GM18861 (cell line): ENCODE data around the gene OR9I1.

ENCODE experiments used
- ATAC-seq: cut with Tn5 transposase; IDR thresholded peaks from one replicate; pipeline ENCODE4 v1.9.1; 2021; ENCODE audit not compliant: unreplicated experiment

Gene OR9I1, protein sequence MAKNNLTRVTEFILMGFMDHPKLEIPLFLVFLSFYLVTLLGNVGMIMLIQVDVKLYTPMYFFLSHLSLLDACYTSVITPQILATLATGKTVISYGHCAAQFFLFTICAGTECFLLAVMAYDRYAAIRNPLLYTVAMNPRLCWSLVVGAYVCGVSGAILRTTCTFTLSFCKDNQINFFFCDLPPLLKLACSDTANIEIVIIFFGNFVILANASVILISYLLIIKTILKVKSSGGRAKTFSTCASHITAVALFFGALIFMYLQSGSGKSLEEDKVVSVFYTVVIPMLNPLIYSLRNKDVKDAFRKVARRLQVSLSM

DNA sequence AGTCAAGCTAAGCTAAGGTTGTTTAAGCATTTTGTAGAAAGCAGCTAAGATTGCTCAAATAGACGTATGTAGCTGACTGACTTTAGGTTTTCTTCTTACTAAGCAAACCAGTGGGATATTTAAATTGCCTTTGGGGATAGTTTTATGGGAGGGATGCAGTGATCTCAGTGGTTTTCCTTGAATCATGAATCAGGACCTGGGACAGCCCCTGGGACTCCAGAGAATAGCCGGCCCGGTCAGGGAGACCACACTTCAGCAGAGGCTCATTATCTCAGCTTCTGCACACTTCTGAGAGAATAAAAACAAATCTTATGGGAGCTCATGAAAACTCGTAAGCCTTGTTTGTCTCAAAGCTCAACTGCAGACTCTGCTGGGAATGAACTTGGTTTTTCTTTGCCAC lies at the start of gene OR9I1:
OR9I1 (minus strand) TSS at position 62 of the 400 bp plus-strand sequence. CDS start 6,086 bp downstream, outside the sequence.
- ATAC-seq = no peak

DNA sequence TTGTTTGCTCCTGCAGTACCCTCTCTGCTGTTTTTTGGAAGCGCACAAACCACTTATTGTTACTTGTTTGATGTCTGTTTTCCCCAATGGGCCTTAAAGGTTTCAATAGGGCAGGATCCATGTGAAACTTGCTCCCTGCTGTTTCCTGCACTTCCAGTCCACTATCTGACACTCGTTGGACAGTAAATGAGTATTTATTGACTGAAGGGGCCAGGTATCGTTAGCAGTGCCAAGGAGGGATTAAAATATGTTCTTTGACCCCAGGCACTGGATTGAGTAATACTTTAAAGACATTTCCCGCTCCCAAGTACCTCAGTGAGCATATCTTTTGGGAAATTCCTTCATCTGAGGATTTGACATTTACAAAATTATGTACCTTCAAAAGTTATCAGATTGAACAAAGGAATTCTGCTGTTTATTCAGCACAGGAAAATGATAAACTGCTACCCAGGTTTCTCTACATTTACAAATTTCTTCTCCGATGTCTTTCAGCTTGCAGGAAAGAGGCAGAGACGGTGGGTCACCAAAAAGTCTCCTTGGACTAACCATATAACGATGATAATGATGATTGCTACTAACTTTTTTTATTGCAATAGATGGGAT lies 40.3 kb upstream of the OR9I1 start:
- ATAC-seq = no peak

DNA sequence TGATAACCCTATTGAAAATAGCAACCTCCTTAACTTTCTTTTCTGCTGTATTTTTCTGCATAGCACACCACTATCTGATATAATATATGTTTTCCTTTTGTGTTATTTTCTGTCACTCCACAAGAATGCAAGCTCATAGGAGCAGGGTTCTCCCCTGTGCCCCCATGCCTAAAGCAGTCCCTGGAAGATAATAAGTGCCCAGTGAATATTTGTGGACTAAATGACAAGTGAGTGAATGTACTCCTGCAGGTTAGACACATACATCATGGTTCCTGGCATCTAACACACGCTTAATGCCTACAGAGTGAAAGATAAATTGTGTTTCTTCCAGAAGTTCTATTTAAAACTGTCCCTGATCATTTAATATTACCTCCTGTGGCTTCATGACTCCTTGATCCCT lies 39.7 kb upstream of the OR9I1 start:
- no peak for ATAC-seq

DNA sequence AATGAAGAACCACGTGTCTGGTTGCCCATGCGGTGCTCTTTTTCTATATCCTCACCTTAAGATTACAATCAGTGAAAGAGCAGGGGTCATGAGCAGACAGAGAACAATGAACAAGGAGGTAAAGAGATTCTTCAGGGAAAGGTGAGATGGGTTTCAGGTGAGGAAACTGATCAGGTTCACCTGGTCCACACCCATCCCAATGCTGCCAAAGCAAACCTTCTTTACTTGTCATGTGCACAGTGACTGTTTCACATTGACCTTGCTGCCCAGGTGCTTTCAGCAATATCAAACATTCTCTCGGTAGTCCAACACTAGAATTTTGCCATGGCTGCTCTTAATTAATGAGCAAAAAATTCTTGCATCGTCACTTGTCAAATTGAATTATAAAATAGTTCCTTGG lies 39.1 kb upstream of the OR9I1 start:
- ATAC-seq = no peak

DNA sequence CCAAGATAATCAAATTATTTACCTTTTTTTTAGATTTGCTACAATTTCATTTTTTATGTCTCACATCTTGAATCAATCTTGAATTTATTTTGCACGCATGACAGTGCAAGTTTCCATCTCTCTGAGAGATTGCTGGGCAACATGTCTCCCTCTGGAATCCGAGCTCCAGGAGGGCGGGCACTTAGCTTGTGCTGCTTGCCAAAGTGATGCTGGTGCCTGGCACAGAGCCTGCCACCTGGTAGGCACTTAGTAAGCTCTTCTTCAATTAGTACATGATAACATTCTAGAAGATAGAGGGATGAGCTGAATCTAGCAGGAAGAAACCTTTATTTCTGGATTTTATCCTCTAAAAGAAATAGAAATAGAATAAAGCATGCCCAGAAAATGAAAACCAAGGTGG lies 27.5 kb upstream of the OR9I1 start:
- no peak for ATAC-seq

DNA sequence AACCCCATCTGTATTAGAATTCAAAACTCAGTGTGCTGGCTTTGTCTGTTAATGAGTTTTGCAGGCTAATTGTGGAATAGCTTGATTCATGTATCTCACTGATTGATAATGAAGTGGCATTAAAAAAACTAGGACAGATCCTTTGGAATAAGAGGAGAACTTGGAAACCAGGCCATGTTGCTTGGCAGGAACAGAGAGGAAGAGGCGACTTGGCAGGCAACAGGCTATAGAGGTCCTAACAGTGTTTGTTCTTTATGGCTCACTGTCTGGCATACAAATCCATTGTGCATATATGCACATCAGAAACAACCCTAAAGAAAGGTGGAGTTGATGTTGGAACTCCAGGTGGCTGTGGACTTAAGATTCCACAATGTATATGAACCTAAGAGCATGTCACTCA lies 17.4 kb upstream of the OR9I1 start:
- no peak for ATAC-seq

DNA sequence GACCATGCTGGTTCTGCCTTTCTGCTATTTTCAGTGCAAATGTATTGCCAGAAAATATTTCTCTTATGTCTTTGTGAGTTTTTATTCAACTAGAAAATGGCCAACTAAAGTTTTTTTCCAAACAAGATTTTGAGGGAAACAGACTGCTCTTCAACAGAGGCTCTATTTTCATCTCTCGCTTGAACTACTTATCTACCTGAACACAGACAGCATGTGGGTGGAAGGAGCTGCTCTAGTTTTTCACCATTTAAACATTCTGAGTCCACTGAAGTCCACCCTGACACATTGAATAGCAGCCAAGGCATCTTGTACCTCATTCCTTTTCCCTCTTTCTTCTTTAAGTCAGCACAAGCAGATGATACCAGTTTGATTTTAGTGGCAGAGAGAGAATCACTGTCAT lies 9.8 kb upstream of the OR9I1 start:
- no peak for ATAC-seq

DNA sequence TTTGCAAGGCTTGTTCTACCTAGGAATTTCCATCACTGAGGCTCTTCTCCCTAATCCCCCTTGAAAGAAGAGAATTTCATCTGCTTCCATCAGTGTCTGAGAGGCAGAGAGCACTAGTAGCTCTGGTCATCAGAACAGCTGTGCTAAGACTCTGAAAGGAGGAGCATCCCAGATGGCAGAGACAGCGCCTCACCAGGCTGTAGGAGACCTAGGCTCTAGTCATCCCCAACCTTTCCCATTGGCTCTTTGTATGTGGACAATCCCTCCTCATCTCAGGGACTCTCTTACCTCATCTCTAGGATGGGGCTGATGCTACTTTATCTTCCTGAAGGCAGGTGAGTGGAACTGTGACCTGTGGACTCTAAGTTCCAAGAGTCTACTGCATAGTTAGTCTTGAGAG lies 8.8 kb upstream of the OR9I1 start:
- no peak for ATAC-seq

DNA sequence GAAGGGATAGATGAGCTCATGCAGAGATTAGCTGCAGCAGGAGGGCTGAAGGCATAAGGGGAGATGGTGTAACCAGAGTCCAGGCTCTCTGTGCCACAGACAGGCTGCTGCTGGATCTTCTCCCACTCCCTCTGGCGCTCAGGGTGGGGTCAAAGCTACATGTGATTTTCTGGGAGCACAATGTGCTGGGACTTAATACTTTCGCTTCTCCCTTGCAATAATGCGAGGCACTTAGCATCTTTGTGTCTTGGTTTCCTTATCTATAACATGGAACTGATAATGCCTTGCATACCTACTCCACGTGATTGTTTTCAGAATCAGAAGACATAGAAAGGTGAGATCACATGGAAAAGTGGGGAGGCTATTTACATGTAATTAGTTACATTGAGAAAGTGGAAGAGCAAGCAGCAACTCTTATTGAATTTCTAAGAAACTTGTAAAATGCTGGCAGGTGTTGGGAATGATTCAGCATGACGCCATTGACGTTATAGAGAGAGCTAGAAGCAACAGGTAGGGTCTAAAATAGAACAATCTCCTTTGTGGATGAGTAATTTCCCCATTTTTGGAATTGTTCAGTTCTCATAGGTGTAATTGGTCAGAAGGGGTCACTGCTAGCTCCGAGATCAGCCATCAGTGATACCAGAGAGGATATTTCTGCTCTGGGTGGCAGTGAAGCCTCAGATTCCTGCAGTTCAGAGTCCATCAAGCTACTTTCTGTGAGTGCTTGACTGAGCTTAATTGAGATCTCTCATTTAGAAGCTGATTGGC lies 8.2 kb upstream of the OR9I1 start:
- no peak for ATAC-seq

DNA sequence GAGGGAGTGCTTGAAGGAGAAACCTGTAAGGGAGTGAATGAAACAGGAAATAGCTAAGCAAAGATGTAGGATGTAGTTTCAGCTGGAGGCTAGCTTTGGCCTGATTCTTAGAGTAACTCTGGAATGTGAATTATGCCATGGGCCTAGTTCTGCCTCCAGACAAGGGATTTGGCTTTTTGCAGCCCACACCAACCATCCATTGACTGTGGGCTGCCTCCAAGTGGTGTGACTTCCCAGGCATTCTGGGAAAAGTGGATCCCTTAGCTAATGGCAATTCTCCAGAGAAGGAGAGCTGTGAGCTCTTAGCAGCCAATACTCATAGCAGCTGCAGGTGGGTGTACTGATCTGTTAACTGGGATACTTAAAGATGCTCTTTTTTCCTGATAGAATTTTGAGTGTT lies 2.0 kb upstream of the OR9I1 start:
- no peak for ATAC-seq

DNA sequence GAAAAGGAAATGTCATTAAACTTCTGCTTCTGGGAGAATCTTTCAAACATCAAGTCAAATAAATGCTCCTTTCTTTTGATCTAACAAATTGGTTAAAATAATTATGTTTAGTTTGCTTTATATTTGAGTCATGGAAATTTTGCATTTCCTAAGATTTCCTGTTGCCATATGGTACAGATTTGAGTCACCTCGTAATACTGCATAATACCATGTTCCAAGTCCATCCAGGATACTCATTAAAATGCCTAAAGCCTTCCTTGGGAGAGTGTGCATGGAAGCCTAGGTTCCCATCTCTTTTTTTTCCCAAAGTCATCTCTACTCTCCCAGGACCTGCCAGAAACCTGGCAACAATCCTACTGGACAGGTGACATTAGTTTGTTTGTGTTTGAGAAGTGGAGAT lies 4.2 kb downstream of the OR9I1 start:
- ATAC-seq = no peak

DNA sequence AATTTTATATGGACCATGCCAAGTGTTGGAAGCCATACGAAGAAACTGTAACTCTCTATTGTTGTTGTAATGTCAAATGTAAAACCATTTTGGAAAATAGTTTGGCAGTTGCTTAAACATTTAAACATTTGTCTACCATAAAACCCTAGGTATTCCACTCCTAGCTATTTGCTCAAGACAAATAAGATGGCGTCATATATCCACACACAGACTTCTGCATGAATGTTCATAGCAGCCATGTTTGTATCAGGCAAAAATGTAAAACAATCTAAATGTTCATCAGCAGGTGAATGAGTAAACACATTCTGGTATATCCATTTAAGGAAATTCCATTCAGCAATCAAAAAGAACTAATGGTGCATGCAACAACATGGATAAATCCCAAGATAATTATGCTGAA lies 27.9 kb downstream of the OR9I1 start:
- ATAC-seq = no peak

DNA sequence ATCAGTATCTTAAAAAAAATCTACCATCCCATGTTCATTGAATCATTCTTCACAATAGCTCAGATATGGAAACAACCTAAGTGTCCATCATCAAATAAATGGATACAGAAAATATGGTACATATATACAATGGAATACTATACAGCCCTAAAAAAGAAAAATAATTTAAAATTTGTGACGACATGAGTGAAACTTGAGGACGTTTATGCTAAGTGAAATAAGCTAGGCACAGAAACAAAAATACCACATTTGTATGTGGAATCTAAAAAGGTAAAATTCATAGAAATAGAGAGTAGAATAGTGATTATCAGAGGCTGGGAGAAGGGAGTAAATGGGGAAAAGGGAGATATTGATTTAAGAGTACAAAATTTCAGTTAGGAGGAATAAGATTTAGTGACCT lies 38.8 kb downstream of the OR9I1 start:
- ATAC-seq = no peak

DNA sequence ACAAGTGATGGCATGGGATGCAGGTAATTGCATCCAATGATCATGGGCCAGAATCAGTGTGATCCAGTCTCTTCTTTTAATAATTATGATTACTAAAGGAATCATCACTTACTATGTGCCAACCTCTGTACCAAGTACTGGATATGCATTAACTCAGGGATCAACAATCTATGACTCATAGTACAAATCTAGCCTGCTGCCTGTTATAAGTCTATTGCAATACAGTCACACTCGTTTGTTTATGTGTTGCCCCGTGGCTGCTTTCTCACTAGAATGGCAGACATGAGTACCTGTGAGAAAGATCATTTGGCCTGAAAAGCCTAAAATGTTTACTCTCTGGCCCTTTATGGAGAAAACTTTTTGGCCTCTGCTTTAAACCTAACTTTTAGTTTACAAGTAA lies 49.5 kb downstream of the OR9I1 start:
- no peak for ATAC-seq

DNA sequence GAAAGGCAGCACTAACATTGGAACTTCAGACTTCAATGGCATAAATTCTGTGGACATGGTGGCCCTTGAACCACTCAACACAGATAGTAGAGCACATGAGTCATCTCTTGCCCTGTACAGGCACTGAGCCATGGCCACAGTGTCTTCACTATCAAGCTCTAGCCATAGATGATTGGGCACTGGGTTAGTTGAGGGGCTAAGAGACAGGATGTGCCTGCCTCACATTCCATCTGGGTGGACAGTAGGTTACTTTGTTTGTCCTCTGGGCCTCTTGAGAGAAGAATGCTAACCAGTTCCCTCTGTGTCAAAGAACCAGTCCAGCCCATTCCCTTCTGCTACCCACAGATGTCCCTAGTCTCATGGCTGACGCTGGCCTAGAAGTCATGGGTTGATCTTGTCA lies 54.7 kb downstream of the OR9I1 start:
- no peak for ATAC-seq

DNA sequence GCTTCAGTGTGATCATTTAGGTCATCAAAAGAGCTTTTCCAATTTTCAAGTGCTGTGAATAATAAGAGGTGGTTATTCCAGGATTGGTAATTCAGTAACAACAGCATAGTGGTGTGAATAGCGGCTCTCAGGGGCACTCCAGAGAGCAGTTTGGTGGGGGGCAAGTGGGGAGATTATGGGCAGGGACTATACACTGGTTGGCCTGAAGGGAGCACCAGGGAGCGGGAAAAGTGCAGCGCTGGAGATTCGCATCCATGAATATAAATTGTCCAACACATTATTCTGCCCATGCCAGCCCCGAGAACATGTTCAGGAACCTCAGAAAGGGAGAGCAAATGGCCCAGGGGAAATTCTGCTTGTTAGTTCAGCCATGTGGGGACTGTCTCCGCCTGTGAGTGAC lies 56.7 kb downstream of the OR9I1 start:
- ATAC-seq = no peak

DNA sequence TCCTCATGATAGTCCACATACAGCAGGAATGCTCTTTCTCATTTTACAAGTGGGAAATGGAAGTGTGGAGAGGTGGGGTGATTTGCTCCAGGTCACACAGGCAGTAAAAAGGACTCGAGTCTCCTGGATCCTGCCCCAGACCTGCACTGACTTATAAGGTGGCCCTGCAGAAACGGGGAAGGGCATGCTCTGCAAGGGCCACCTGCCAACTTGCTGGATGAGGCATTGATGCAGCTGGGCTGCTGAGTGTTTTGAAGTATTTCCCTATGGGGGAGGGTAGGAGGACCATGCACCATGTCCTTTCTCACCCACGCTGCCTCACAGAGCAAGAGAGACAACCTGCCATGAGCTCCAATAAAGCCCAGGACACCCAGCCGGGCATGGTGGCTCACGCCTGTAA lies 57.6 kb downstream of the OR9I1 start:
- no peak for ATAC-seq
